GM10266 (cell line): ENCODE results near the gene MCRS1.

Experiments
- DNase-seq: peaks from one replicate; pipeline ENCODE4 v3.0.0; 2012; ENCODE audit errors: extremely low spot score
- TF ChIP-seq, protein P1 (sequence below): IDR thresholded peaks from 2 replicates; pipeline ENCODE4 v1.5.1; 2012; ENCODE audit warnings: mild to moderate bottlenecking, low read depth; ENCODE audit not compliant: control insufficient read depth, insufficient read depth; ENCODE audit errors: missing control alignments

MCRS1 gene

DNA sequence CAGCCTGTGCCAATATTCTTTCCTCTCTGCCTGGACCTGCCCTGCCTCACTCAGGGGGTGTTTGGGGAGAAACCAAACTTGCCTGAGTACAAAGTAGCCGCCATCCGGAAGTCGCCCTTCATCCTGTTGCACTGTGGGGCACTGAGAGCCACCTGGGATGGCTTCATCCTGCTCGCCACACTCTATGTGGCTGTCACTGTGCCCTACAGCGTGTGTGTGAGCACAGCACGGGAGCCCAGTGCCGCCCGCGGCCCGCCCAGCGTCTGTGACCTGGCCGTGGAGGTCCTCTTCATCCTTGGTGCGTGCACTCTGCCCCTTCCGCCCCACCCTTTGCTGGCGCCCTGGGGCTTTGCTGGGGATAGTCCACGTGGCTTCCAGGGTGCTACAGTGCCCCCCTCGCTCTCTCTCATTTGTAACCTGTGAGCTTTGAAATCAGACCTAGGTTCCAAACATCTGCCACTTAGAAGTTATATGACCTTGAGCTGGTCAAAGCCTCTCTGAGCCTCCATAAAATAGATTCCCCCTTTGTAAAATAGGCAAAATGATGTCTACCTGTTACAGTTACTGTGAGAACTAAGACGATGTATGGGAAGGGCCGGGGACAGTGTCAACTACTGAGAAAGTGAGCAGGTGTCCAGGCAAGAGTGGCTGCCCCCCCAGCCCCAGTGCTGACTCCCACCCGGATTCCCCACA is 24.6 kb downstream of the MCRS1 start:
- TF ChIP-seq, protein P1, sequence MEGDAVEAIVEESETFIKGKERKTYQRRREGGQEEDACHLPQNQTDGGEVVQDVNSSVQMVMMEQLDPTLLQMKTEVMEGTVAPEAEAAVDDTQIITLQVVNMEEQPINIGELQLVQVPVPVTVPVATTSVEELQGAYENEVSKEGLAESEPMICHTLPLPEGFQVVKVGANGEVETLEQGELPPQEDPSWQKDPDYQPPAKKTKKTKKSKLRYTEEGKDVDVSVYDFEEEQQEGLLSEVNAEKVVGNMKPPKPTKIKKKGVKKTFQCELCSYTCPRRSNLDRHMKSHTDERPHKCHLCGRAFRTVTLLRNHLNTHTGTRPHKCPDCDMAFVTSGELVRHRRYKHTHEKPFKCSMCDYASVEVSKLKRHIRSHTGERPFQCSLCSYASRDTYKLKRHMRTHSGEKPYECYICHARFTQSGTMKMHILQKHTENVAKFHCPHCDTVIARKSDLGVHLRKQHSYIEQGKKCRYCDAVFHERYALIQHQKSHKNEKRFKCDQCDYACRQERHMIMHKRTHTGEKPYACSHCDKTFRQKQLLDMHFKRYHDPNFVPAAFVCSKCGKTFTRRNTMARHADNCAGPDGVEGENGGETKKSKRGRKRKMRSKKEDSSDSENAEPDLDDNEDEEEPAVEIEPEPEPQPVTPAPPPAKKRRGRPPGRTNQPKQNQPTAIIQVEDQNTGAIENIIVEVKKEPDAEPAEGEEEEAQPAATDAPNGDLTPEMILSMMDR, result no peak
- peak; percentile 25 for DNase-seq

- DNase-seq, result no peak
- TF ChIP-seq, protein P1, result no peak
These were observed 25.3 kb downstream of the MCRS1 start for GRCh38 chr12:49542592-49543160.

DNA sequence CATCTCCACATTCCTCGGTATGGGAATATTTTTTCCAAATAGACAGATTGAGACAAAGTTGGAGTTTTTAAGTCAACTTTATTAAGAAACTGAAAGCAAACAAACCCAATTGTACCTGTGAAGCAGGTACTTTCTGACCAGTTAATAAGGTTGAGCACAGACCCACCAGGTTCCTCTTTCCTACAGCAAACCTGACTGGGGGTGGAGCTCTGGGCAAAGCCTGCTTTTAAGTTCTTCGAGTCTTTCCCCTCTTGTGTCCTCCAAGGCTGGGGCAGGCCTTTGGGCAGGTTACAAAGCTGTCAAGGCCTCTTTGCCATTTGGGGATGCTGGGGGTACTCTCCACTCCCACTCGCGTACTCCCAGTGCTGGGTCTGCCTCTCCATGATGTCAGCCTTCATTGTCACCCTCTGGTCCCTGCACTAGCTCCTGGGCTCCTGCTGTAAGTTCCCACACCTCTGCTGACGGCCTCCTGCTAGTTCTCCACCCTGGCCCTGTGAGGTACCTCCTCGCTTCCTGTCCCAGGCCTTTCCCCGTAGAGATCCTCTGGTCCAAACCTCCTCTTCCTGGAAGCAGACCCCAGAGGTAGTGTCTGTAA is 25.9 kb downstream of the MCRS1 start:
- TF ChIP-seq, protein P1, result no peak
- DNase-seq, result peak; percentile 21

DNA sequence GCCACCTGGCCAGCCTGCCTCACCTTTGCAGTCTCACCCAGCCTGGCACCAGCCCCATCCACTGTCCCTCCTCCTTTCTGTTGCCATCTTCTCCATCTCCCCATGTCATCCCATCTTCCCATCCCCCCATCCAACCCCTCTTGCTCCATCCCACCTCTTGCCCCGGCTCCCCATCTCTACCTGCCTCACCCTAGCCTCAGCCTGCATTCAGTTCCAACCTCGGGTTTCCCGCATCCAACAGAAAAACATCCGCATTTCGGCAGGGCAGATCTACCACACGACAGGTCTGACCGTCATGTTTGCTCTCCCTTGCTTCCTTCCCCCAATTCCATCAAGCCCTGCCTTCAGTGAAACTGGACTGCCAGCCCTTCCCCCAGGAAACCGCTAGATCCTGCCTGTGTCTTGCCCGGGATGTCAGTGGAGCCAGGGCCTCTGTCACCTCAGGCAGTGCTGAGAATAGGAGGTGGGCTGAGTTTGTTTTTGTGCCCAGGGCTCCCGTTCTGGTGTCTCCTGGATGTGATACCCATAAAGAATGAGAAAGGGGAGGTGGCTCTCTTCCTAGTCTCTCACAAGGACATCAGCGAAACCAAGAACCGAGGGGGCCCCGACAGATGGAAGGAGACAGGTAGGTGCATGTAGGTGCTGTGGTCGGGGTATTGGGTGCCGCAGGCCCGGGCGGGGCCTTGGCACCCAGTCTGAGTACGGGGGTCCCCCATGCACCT is 26.6 kb downstream of the MCRS1 start:
- TF ChIP-seq, protein P1, result no peak
- DNase-seq, result peak; percentile 32

GRCh38 chr12:49540229-49541139 is 27.5 kb downstream of the MCRS1 start:
- TF ChIP-seq, protein P1, result no peak
- peak; percentile 36 for DNase-seq

DNA sequence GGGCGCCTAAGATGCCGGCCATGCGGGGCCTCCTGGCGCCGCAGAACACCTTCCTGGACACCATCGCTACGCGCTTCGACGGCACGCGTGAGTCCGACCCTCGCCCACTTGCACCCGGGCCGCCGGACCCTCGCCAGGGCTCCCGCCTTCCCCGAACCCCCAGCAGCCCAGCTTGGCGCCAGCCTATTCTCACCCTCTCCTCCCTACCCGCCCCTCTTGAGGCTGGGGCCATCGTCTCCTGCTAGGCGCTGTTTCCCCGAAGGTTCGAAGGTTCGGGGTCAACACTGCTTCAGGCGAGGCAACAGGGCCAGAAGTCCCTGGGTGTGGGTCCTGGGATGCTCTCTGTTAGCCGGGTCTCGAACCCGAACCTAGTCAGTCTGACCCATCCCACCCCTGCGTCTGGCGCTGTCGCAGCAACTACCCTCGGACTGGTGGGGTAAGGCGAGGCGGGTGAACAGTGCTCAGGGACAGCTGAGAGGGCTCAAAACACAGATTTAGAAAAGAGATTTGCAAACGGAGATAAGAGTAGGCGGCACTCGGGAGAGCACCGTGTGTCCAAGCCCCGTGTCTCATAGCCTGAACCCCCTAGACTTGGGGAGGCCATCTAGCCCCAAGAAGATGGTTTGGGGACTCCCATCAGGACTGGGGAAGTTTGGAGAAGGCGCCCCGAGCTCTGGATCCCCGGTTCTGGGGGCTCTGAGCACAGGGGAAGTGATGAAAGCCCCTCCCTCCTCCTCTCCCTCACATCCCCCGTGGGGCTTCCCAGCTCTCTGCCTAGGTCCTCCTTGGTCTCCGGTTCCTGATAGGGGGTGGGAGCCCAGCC is 28.3 kb downstream of the MCRS1 start:
- TF ChIP-seq, protein P1, result no peak
- DNase-seq, result peak; percentile 74
